Liver (tissue), 9 donors: ENCODE data around the gene NDUFV3. TPM values are rescaled to one million over a fixed set of nuclear protein-coding genes. Genes with fewer than 3 reads are reported as not detected.

Experiments used
- DNase-seq: peaks from one replicate; pipeline ENCODE4 v3.0.0-alpha.2; 2017; ENCODE audit warnings: low spot score
- H3K27ac ChIP-seq, 2 donors: one replicate each; pipeline ENCODE4 v1.7.0; 2013; ENCODE audit warnings: inconsistent platforms in 2 of 2, low read length in 2 of 2, control low read depth in 1 of 2, low read depth in 1 of 2, mild to moderate bottlenecking in 1 of 2
- H3K27me3 ChIP-seq, 4 donors: one replicate each; pipeline versions ENCODE4 v1.6.1 to v1.7.0; 2013; ENCODE audit warnings: low read length in 3 of 4, inconsistent platforms in 1 of 4, mild to moderate bottlenecking in 1 of 4, moderate library complexity in 1 of 4; ENCODE audit not compliant: control insufficient read depth in 4 of 4, insufficient read depth in 4 of 4
- H3K36me3 ChIP-seq, 4 donors: one replicate each; pipeline versions ENCODE4 v1.6.1 to v1.7.0; 2013; ENCODE audit warnings: low read length in 3 of 4, mild to moderate bottlenecking in 3 of 4, low read depth in 1 of 4, moderate library complexity in 1 of 4; ENCODE audit not compliant: control insufficient read depth in 4 of 4, insufficient read depth in 3 of 4
- H3K4me1 ChIP-seq, 4 donors: one replicate each; pipeline versions ENCODE4 v1.6.1 to v1.7.0; 2013; ENCODE audit warnings: low read length in 3 of 4, mild to moderate bottlenecking in 3 of 4, moderate library complexity in 1 of 4; ENCODE audit not compliant: control insufficient read depth in 4 of 4, insufficient read depth in 4 of 4
- H3K4me3 ChIP-seq, 3 donors: one replicate each; pipeline versions ENCODE4 v1.6.1 to v1.7.0; 2013; ENCODE audit warnings: low read length in 3 of 3, control low read depth in 1 of 3, low read depth in 1 of 3, mild to moderate bottlenecking in 1 of 3
- H3K9ac ChIP-seq, 2 donors: one replicate each; pipeline ENCODE4 v1.7.0; 2013; ENCODE audit warnings: low read length in 2 of 2, mild to moderate bottlenecking in 2 of 2, moderate library complexity in 2 of 2, control low read depth in 1 of 2, low read depth in 1 of 2
- H3K9me3 ChIP-seq, 4 donors: one replicate each; pipeline versions ENCODE4 v1.6.1 to v1.7.0; 2013; ENCODE audit warnings: low read length in 3 of 4; ENCODE audit not compliant: control insufficient read depth in 4 of 4
- ATF3 ChIP-seq: IDR thresholded peaks from 2 replicates; pipeline ENCODE4 v1.6.1; 2016; ENCODE audit warnings: antibody characterized with exemption
- EGR1 ChIP-seq, 2 donors: IDR thresholded peaks; 2 replicates each; pipeline ENCODE4 v1.6.1; 2016 to 2018; ENCODE audit warnings: antibody characterized with exemption in 2 of 2, low read depth in 2 of 2
- FOXA1 ChIP-seq: IDR thresholded peaks from 2 replicates; pipeline ENCODE4 v1.6.1; 2016; ENCODE audit warnings: antibody characterized with exemption
- GABPA ChIP-seq, 2 donors: IDR thresholded peaks in 1 of 2; conservative IDR thresholded peaks in 1 of 2; 2 replicates each; pipeline ENCODE4 v1.6.1; 2016; ENCODE audit warnings: antibody characterized with exemption in 2 of 2, mild to moderate bottlenecking in 1 of 2, moderate library complexity in 1 of 2
- HNF4A ChIP-seq, 2 donors: conservative IDR thresholded peaks; 2 replicates each; pipeline ENCODE4 v1.6.1; 2016; ENCODE audit warnings: antibody characterized with exemption in 2 of 2, mild to moderate bottlenecking in 2 of 2
- JUND ChIP-seq, 2 donors: IDR thresholded peaks; 2 replicates each; pipeline ENCODE4 v1.6.1; 2016; ENCODE audit warnings: antibody characterized with exemption in 2 of 2
- MAX ChIP-seq: IDR thresholded peaks from 2 replicates; pipeline ENCODE4 v1.6.1; 2016; ENCODE audit warnings: antibody characterized with exemption
- NR2F2 ChIP-seq: IDR thresholded peaks from 2 replicates; pipeline ENCODE4 v1.6.1; 2016; ENCODE audit warnings: antibody characterized with exemption
- REST ChIP-seq: IDR thresholded peaks from 2 replicates; pipeline ENCODE4 v1.6.1; 2016; ENCODE audit warnings: antibody characterized with exemption, mild to moderate bottlenecking
- RXRA ChIP-seq, 2 donors: IDR thresholded peaks; 2 replicates each; pipeline ENCODE4 v1.6.1; 2017 to 2018; ENCODE audit warnings: antibody characterized with exemption in 2 of 2, mild to moderate bottlenecking in 1 of 2
- SP1 ChIP-seq: IDR thresholded peaks from 2 replicates; pipeline ENCODE4 v1.6.1; 2018; ENCODE audit warnings: antibody characterized with exemption, mild to moderate bottlenecking
- TAF1 ChIP-seq: conservative IDR thresholded peaks from 2 replicates; pipeline ENCODE4 v1.6.1; 2016; ENCODE audit warnings: antibody characterized with exemption, mild to moderate bottlenecking
- YY1 ChIP-seq: IDR thresholded peaks from 2 replicates; pipeline ENCODE4 v1.6.1; 2016; ENCODE audit warnings: antibody characterized with exemption, mild to moderate bottlenecking
- ZBTB33 ChIP-seq: IDR thresholded peaks from 2 replicates; pipeline ENCODE4 v1.6.1; 2016; ENCODE audit warnings: antibody characterized with exemption
- WGBS: extraction: QIAGEN DNeasy Blood & Tissue Kit; methylation state at CpG from one replicate; pipeline ENCODE4 v1.1.7; 2013; 5-methylcytosine and 5-hydroxymethylcytosine counted together
- polyA plus RNA-seq, 2 donors: library from polyadenylated mRNA; stranded (reverse) in 1 of 2; unstranded in 1 of 2; fragments of 200-250 nt in 1 of 2; fragments of >200 nt in 1 of 2; fragmentation: Nextera tagmentation in 1 of 2; extraction: Ambion mirVana in 1 of 2; gene quantifications; one replicate each; pipeline versions ENCODE4 v1.2.1 to v1.2.3, GENCODE V29; 2013 to 2015
- total RNA-seq, 2 donors: library from RNA; depleted of rRNA; stranded (reverse); fragments of >200 nt; gene quantifications; one replicate each; pipeline ENCODE4 v1.2.3, GENCODE V29; 2014
- donor health status: healthy.
- donor health status: healthy.
- donor health status: healthy.
- donor health status: healthy.
- donor health status: healthy.

Gene NDUFV3
- total and polyA plus RNA-seq, 4 donors: 15.8 to 31.3 (median 21.9) TPM

GRCh38 chr21:42878678-42878992 lies 14.5 kb upstream of the NDUFV3 start:
- H3K4me3 ChIP-seq: peak overlapping the region; percentile 84 to 98 (median 85)
- TF ChIP-seq SP1: no peak
- TF ChIP-seq ZBTB33: no peak
- TF ChIP-seq MAX: peak; percentile 67
- TF ChIP-seq RXRA (IDR thresholded peaks at IDR 0.05): peak in 1 of 2 donors; percentile 33
- peak overlapping the region; percentile 84 to 90 for H3K9ac ChIP-seq
- DNase-seq: no peak
- H3K4me1 ChIP-seq: peaks cover 1 to 17% (median 14%) of the 10 kb centered on the region in 4 donors
- H3K27me3 ChIP-seq: no peaks in the 10 kb centered on the region
- peaks cover 3 to 7% (median 5%) of the 10 kb centered on the region in 4 donors for H3K36me3 ChIP-seq
- under 1% methylated on average over 15 of the region's 15 CpGs for WGBS
- H3K9me3 ChIP-seq: no peaks in the 10 kb centered on the region
- H3K27ac ChIP-seq: peak overlapping the region; percentile 81 to 91

- under 1% methylated on average over 80 of the region's 80 CpGs for WGBS
- H3K4me3 ChIP-seq: peak within 1 kb of the TSS; percentile 84 to 98 (median 85)
- H3K27ac ChIP-seq: peak within 1 kb of the TSS; percentile 81 to 91
- H3K36me3 ChIP-seq: peaks cover 3 to 4% (median 4%) of the 10 kb centered on the region in 4 donors
- DNase-seq: peak; percentile 99
- TF ChIP-seq RXRA (IDR thresholded peaks at IDR 0.05) (peak in 1 of 2 donors; percentile 49), REST (peak; percentile 32), GABPA (IDR thresholded peaks at IDR 0.05 in 1 of 2, conservative IDR thresholded peaks at IDR 0.05 in 1 of 2) (peak; percentile 43 to 84), HNF4A (conservative IDR thresholded peaks at IDR 0.05) (peak in 1 of 2 donors; percentile 24), ATF3 (no peak), MAX (peak; percentile 99), FOXA1 (no peak), NR2F2 (no peak), SP1 (peak; percentile 44), TAF1 (peak; percentile 96), ZBTB33 (peak; percentile 49), JUND (IDR thresholded peaks at IDR 0.05) (peak in 1 of 2 donors; percentile 32), EGR1 (IDR thresholded peaks at IDR 0.05; ENCODE audit: low read depth in 2 of 2) (no peak), YY1 (peak; percentile 92)
- H3K9me3 ChIP-seq: no peaks in the 10 kb centered on the region
- H3K4me1 ChIP-seq: peaks cover 1 to 17% (median 14%) of the 10 kb centered on the region in 4 donors
- H3K27me3 ChIP-seq: no peaks in the 10 kb centered on the region
- H3K9ac ChIP-seq: peak within 1 kb of the TSS; percentile 86 to 90
Measured at GRCh38 chr21:42878993-42879787, 13.9 kb upstream of the NDUFV3 start, which contains the start of gene WDR4. TSS of gene WDR4 (minus strand) at chr21:42879539. CDS start at chr21:42879495, 44 bp downstream.
